HepG2 (cell line): ENCODE measurements around the gene IDH3A. TPM values are rescaled to one million over a fixed set of nuclear protein-coding genes. Genes with fewer than 3 reads are reported as not detected.
A peak's percentile ranks its signal among the peaks of the same experiment; 100 is the strongest.

ENCODE experiments used
- ATF7 ChIP-seq, 2 experiments: fragments of 450-650 bp in 1 of 2; sonication (generic) in 1 of 2; formaldehyde crosslinking in 1 of 2; IDR thresholded peaks; 2 replicates each; pipeline versions ENCODE4 v1.4.0 to v1.6.1; 2016 to 2020; ENCODE audit warnings: antibody characterized with exemption in 1 of 2, mild to moderate bottlenecking in 1 of 2, missing genetic modification reagents in 1 of 2
- BRF2 ChIP-seq: sonication (generic); formaldehyde crosslinking; IDR thresholded peaks from 2 replicates; pipeline ENCODE4 v1.8.1; 2022; ENCODE audit warnings: mild to moderate bottlenecking, missing genetic modification reagents
- DNMT3B ChIP-seq: conservative IDR thresholded peaks from 2 replicates; pipeline ENCODE4 v1.6.1; 2016; ENCODE audit warnings: missing biosample characterization, control low read depth
- EHMT2 ChIP-seq: fragments of 200-600 bp; sonication (generic); IDR thresholded peaks from 2 replicates; pipeline ENCODE4 v1.7.0; 2017; ENCODE audit warnings: antibody characterized with exemption, low read depth, low read length, borderline replicate concordance
- ELF4 ChIP-seq: sonication (generic); formaldehyde crosslinking; IDR thresholded peaks from 2 replicates; pipeline ENCODE4 v1.5.0; 2020; ENCODE audit warnings: missing genetic modification reagents, mild to moderate bottlenecking, moderate library complexity, borderline replicate concordance
- GLMP ChIP-seq: sonication (generic); formaldehyde crosslinking; IDR thresholded peaks from 2 replicates; pipeline ENCODE4 v1.9.0; 2021; ENCODE audit warnings: missing genetic modification reagents, mild to moderate bottlenecking, borderline replicate concordance
- GMEB1 ChIP-seq: sonication (generic); formaldehyde crosslinking; IDR thresholded peaks from 2 replicates; pipeline ENCODE4 v1.5.1; 2020; ENCODE audit warnings: missing genetic modification reagents, mild to moderate bottlenecking, borderline replicate concordance
- GTF2F1 ChIP-seq: fragments of 150-350 bp; IDR thresholded peaks from 2 replicates; pipeline ENCODE4 v1.6.1; 2014; ENCODE audit warnings: low read length
- KDM5A ChIP-seq: fragments of 200-600 bp; sonication (generic); IDR thresholded peaks from 2 replicates; pipeline ENCODE4 v1.7.0; 2018; ENCODE audit warnings: antibody characterized with exemption, mild to moderate bottlenecking, low read length, borderline replicate concordance
- MEIS1 ChIP-seq: sonication (generic); formaldehyde crosslinking; IDR thresholded peaks from 2 replicates; pipeline ENCODE4 v1.9.0; 2021; ENCODE audit warnings: mild to moderate bottlenecking, missing genetic modification reagents, moderate library complexity, borderline replicate concordance
- NBN ChIP-seq: fragments of 450-650 bp; conservative IDR thresholded peaks from 2 replicates; pipeline ENCODE4 v1.6.1; 2017
- NFAT5 ChIP-seq: sonication (generic); formaldehyde crosslinking; IDR thresholded peaks from 2 replicates; pipeline ENCODE4 v1.4.0; 2020; ENCODE audit warnings: missing genetic modification reagents
- PAF1 ChIP-seq: IDR thresholded peaks from 2 replicates; pipeline ENCODE4 v1.6.1; 2016; ENCODE audit warnings: missing genetic modification reagents, missing compliant biosample characterization
- PHF8 ChIP-seq: sonication (generic); formaldehyde crosslinking; IDR thresholded peaks from 2 replicates; pipeline ENCODE4 v1.5.0; 2020; ENCODE audit warnings: missing genetic modification reagents
- POLR2A ChIP-seq, 2 experiments: IDR thresholded peaks; 2 replicates each; pipeline ENCODE4 v1.6.1; 2011; ENCODE audit warnings: low read depth in 2 of 2, low read length in 2 of 2, mild to moderate bottlenecking in 1 of 2, moderate library complexity in 1 of 2; ENCODE audit not compliant: insufficient read depth in 1 of 2
- SMAD3 ChIP-seq: sonication (generic); formaldehyde crosslinking; IDR thresholded peaks from 2 replicates; pipeline ENCODE4 v1.4.0; 2020; ENCODE audit warnings: missing genetic modification reagents
- SNRNP70 ChIP-seq: fragments of 200-400 bp; formaldehyde crosslinking; IDR thresholded peaks from 2 replicates; pipeline ENCODE4 v1.6.1; 2017; ENCODE audit warnings: mild to moderate bottlenecking, low read depth, low read length, moderate library complexity
- ZNF225 ChIP-seq: sonication (generic); formaldehyde crosslinking; IDR thresholded peaks from 2 replicates; pipeline ENCODE4 v1.4.0; 2020; ENCODE audit warnings: mild to moderate bottlenecking, missing genetic modification reagents
- ZNF530 ChIP-seq: sonication (generic); formaldehyde crosslinking; IDR thresholded peaks from 2 replicates; pipeline ENCODE4 v1.5.0; 2020; ENCODE audit warnings: low read depth, mild to moderate bottlenecking, missing genetic modification reagents
- ZNF768 ChIP-seq: sonication (generic); formaldehyde crosslinking; IDR thresholded peaks from 2 replicates; pipeline ENCODE4 v1.4.0; 2020; ENCODE audit warnings: missing genetic modification reagents
- ZNF850 ChIP-seq: sonication (generic); formaldehyde crosslinking; conservative IDR thresholded peaks from 2 replicates; pipeline ENCODE4 v1.9.0; 2021; ENCODE audit warnings: mild to moderate bottlenecking, missing genetic modification reagents
- polyA plus RNA-seq, 8 experiments: library from polyadenylated mRNA; depleted of rRNA in 3 of 8; stranded (reverse) in 7 of 8; unstranded in 1 of 8; fragments of >200 nt; fragmentation: Illumina TruSeq in 4 of 8; extraction: Trizol in 4 of 8; gene quantifications; 2 replicates each; pipeline versions ENCODE4 v1.2.1 to v1.2.3, GENCODE V29; 2011 to 2016; ENCODE audit warnings: low read depth in 4 of 8, missing spikeins in 1 of 8, mixed read lengths in 1 of 8; ENCODE audit not compliant: insufficient read depth in 1 of 8
- total RNA-seq, 5 experiments: library from RNA; depleted of rRNA; stranded (reverse); fragments of >200 nt; fragmentation: Illumina TruSeq; extraction: Trizol; gene quantifications; 2 replicates each; pipeline ENCODE4 v1.2.3, GENCODE V29; 2016; ENCODE audit warnings: low read depth in 1 of 5

The IDH3A gene
- total and polyA plus RNA-seq, 2 of the 13 experiments (the other 11 are each of a cell fraction or from before 2014, with no cell fraction given), result 40.7 to 50.7 TPM

- no peak for TF ChIP-seq ZNF530
- TF ChIP-seq POLR2A (IDR thresholded peaks at IDR 0.05; ENCODE audit: insufficient read depth in 1 of 2, low read depth in 2 of 2, low read length in 2 of 2), result peak; percentile 68 to 88
- TF ChIP-seq GTF2F1, result no peak
- TF ChIP-seq SMAD3 (CRISPR knock-in tag), result no peak
- TF ChIP-seq GMEB1 (CRISPR knock-in tag), result no peak
- TF ChIP-seq ELF4 (CRISPR knock-in tag), result no peak
- TF ChIP-seq DNMT3B (CRISPR knock-in tag), result 0 out of 2 replicates have a peak, but pooled peaks have one; percentile 46
- no peak for TF ChIP-seq SNRNP70
- TF ChIP-seq NBN, result no peak
- no peak for TF ChIP-seq ATF7 (IDR thresholded peaks at IDR 0.05)
- TF ChIP-seq ATF7 (CRISPR knock-in tag; IDR thresholded peaks at IDR 0.05), result no peak
- TF ChIP-seq ZNF850 (CRISPR knock-in tag), result no peak
- TF ChIP-seq GLMP (CRISPR knock-in tag), result no peak
- TF ChIP-seq NFAT5 (CRISPR knock-in tag), result no peak
- no peak for TF ChIP-seq BRF2
- TF ChIP-seq ZNF768 (CRISPR knock-in tag), result peak; percentile 40; the same call in 1 of the 2 replicates
- TF ChIP-seq PAF1, result no peak
- TF ChIP-seq EHMT2, result no peak
- TF ChIP-seq MEIS1, result no peak
- no peak for TF ChIP-seq ZNF225 (CRISPR knock-in tag)
- no peak for TF ChIP-seq KDM5A
- TF ChIP-seq PHF8, result peak; percentile 67; the same call in 1 of the 2 replicates
These were observed at the start of gene IDH3A (continued) for GRCh38 chr15:78149068-78149804.
